ENCODE data around the gene UNC119.
A peak's percentile ranks its signal among the peaks of the same experiment; 100 is the strongest.
"Not testable (repeated sequence)": the region's sequence is repeated elsewhere in the genome, so short reads cannot be mapped to it uniquely, and the experiment has no call there.

Gene UNC119

DNA sequence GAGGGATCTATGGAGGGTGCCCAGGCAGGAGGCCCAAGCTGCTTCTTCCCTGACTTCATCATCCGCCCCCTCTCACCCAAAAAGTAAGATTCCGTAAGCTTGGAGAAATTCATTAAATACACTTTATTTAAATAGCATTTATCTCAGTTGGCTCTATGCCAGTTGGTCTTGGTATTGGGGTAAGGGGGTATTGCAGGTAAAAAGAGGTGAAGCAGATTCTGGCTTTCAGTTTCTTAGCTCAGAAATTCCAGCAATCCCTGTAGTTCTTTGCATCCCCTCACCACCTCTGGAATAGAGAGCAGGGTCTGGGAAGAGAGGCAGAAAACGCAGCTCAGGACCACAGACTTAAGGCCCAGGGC is 25.0 kb upstream of the UNC119 start:
- H3K4me3 ChIP-seq (replicated peaks in 1 of 2; ENCODE audit: low read depth in 2 of 2, low read length in 2 of 2): no peak overlapping the region
- TF ChIP-seq, protein P1, sequence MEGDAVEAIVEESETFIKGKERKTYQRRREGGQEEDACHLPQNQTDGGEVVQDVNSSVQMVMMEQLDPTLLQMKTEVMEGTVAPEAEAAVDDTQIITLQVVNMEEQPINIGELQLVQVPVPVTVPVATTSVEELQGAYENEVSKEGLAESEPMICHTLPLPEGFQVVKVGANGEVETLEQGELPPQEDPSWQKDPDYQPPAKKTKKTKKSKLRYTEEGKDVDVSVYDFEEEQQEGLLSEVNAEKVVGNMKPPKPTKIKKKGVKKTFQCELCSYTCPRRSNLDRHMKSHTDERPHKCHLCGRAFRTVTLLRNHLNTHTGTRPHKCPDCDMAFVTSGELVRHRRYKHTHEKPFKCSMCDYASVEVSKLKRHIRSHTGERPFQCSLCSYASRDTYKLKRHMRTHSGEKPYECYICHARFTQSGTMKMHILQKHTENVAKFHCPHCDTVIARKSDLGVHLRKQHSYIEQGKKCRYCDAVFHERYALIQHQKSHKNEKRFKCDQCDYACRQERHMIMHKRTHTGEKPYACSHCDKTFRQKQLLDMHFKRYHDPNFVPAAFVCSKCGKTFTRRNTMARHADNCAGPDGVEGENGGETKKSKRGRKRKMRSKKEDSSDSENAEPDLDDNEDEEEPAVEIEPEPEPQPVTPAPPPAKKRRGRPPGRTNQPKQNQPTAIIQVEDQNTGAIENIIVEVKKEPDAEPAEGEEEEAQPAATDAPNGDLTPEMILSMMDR (IDR thresholded peaks at IDR 0.05; ENCODE audit: low read depth, low read length): no peak

GRCh38 chr17:28576758-28577465 is 24.5 kb upstream of the UNC119 start, which contains the start of gene ALDOC:
ALDOC (minus strand) TSS chr17:28576895; CDS start chr17:28575532, 1,363 bp downstream.
- peak within 1 kb of the TSS; percentile 38 to 47 for H3K4me3 ChIP-seq (replicated peaks in 1 of 2; ENCODE audit: low read depth in 2 of 2, low read length in 2 of 2)
- DNase-seq (ENCODE audit: low read depth in 2 of 2): peak; percentile 90 to 96
- TF ChIP-seq, protein P1 (IDR thresholded peaks at IDR 0.05; ENCODE audit: low read depth, low read length): no peak

More for the DNA sequence above, 25.0 kb upstream of the UNC119 start:
- no peak for DNase-seq (ENCODE audit: low read depth in 2 of 2)

DNA sequence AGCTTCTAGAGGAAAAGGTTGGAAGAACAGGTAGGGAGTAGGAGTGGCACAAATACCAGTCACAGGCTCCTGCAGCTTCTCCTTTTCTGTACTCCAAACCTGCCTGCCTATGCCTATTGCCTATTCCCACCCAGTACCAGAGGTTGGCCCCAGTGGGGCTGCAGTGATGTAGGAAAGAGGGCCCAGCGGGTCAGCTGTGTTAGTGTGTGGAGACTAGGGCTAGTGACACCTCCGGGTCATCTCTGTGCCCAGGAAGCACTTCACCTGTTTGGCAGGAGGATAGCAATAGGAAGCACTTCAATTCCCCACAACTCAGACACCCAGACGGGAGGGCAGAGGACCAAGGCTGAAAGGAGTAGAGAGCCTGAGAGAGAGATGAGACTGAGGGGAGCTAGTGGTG is 23.6 kb upstream of the UNC119 start:
- peak overlapping the region in 1 of 2 donors; percentile 32 for H3K4me3 ChIP-seq (replicated peaks in 1 of 2; ENCODE audit: low read depth in 2 of 2, low read length in 2 of 2)

DNA sequence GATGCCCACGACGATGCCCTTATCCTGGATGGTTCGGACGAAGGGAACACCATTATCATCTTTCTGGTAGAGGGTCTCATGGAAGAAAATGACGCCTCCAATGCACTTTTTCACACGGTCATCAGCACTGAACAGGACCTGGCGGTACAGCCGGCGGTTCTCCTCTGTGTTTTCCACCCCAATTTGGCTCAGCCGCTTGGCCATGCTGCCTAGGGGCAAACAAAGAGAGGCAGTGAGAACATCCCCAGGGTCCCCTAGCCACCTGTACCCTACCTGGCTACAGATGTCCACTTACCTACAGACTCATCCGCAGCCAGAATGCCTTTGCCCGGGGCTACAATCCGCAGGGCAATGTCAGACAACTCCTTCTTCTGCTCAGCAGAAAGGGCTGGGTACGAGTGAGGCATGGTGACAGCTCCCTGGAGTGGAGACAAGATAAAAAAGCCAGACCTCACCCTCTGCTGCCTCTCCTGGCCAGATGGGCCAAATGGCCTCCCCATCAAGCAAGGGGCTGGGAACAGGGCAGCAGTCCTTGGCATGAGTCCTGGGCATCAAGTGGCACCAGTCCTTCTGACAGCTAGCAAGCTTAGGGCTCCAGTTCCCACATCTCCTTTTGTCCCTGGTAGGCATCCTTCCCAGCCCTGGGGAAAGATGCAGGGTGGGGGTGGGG is 22.8 kb upstream of the UNC119 start:
- peak in 1 of 2 donors; percentile 23 for DNase-seq (ENCODE audit: low read depth in 2 of 2)
- TF ChIP-seq, protein P1 (IDR thresholded peaks at IDR 0.05; ENCODE audit: low read depth, low read length): no peak
- no peak overlapping the region for H3K4me3 ChIP-seq (replicated peaks in 1 of 2; ENCODE audit: low read depth in 2 of 2, low read length in 2 of 2)

More for the DNA sequence above, 23.6 kb upstream of the UNC119 start:
- DNase-seq (ENCODE audit: low read depth in 2 of 2): not testable (repeated sequence)

DNA sequence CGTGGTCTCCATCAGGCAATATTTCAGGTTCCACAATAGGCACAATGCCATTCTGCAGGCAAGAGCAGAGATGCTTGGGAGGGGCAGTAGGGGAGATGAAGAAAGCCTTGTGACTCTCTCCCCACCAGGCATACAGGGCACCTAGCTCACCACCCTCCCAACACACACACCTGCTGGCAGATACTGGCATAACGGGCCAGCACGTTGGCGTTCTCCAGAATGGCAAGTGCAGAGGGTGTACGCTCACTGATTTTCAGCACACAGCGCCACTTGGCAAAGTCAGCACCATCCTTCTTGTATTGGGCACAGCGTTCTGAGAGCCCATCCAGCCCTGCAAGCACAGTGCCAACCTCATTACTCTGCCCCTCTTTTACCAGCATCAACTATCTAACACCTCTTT is 22.1 kb upstream of the UNC119 start:
- TF ChIP-seq, protein P1 (IDR thresholded peaks at IDR 0.05; ENCODE audit: low read depth, low read length): no peak
- no peak for DNase-seq (ENCODE audit: low read depth in 2 of 2)

GRCh38 chr17:28573966-28574480 is 21.6 kb upstream of the UNC119 start:
- TF ChIP-seq, protein P1 (IDR thresholded peaks at IDR 0.05; ENCODE audit: low read depth, low read length): no peak
- H3K4me3 ChIP-seq (replicated peaks in 1 of 2; ENCODE audit: low read depth in 2 of 2, low read length in 2 of 2): no peak overlapping the region
- no peak for DNase-seq (ENCODE audit: low read depth in 2 of 2)

More for the DNA sequence above, 22.1 kb upstream of the UNC119 start:
- no peak overlapping the region for H3K4me3 ChIP-seq (replicated peaks in 1 of 2; ENCODE audit: low read depth in 2 of 2, low read length in 2 of 2)

- no peak overlapping the region for H3K4me3 ChIP-seq (replicated peaks in 1 of 2; ENCODE audit: low read depth in 2 of 2, low read length in 2 of 2)
- TF ChIP-seq, protein P1 (IDR thresholded peaks at IDR 0.05; ENCODE audit: low read depth, low read length): no peak
- no peak for DNase-seq (ENCODE audit: low read depth in 2 of 2)
Measured at GRCh38 chr17:28573521-28573920, 21.1 kb upstream of the UNC119 start.
